HepG2 (cell line): ENCODE results near the gene PTGIS. TPM values are rescaled to one million over a fixed set of nuclear protein-coding genes. Genes with fewer than 3 reads are reported as not detected.

ENCODE experiments used
- GATAD1 ChIP-seq: IDR thresholded peaks from 2 replicates; pipeline ENCODE4 v1.6.1; 2016; ENCODE audit warnings: missing genetic modification reagents, missing compliant biosample characterization
- KDM5B ChIP-seq: sonication (generic); formaldehyde crosslinking; IDR thresholded peaks from 2 replicates; pipeline ENCODE4 v1.4.0; 2020; ENCODE audit warnings: missing genetic modification reagents, mild to moderate bottlenecking, borderline replicate concordance
- NFYB ChIP-seq: sonication (generic); formaldehyde crosslinking; IDR thresholded peaks from 2 replicates; pipeline ENCODE4 v1.4.0; 2020; ENCODE audit warnings: missing genetic modification reagents
- RBM39 ChIP-seq: fragments of 200-400 bp; formaldehyde crosslinking; IDR thresholded peaks from one replicate; pipeline ENCODE4 v1.6.1; 2018; ENCODE audit warnings: antibody characterized with exemption, mild to moderate bottlenecking, low read depth, low read length; ENCODE audit not compliant: poor library complexity, severe bottlenecking
- SOX13 ChIP-seq, 3 experiments: fragments of 450-650 bp in 1 of 3; sonication (generic) in 1 of 3; formaldehyde crosslinking in 1 of 3; IDR thresholded peaks in 2 of 3; conservative IDR thresholded peaks in 1 of 3; 2 replicates each; pipeline versions ENCODE4 v1.5.0 to v1.6.1; 2016 to 2020; ENCODE audit warnings: antibody characterized with exemption in 1 of 3, mild to moderate bottlenecking in 1 of 3, missing compliant biosample characterization in 1 of 3, missing genetic modification reagents in 1 of 3, moderate library complexity in 1 of 3
- ZBTB25 ChIP-seq: IDR thresholded peaks from 2 replicates; pipeline ENCODE4 v1.6.1; 2018; ENCODE audit warnings: missing genetic modification reagents
- ZIK1 ChIP-seq: sonication (generic); formaldehyde crosslinking; IDR thresholded peaks from 2 replicates; pipeline ENCODE4 v1.5.0; 2020; ENCODE audit warnings: mild to moderate bottlenecking, low read depth, missing genetic modification reagents, borderline replicate concordance
- ZNF260 ChIP-seq: sonication (generic); formaldehyde crosslinking; IDR thresholded peaks from 2 replicates; pipeline ENCODE4 v1.4.0; 2020; ENCODE audit warnings: missing genetic modification reagents, low read depth, mild to moderate bottlenecking, borderline replicate concordance
- ZNF275 ChIP-seq: sonication (generic); formaldehyde crosslinking; IDR thresholded peaks from 2 replicates; pipeline ENCODE4 v1.8.0; 2022; ENCODE audit warnings: missing genetic modification reagents, mild to moderate bottlenecking, inconsistent platforms, borderline replicate concordance
- ZNF354B ChIP-seq: sonication (generic); formaldehyde crosslinking; IDR thresholded peaks from 2 replicates; pipeline ENCODE4 v1.8.0; 2022; ENCODE audit warnings: mild to moderate bottlenecking, missing genetic modification reagents
- ZNF562 ChIP-seq: sonication (generic); formaldehyde crosslinking; IDR thresholded peaks from 2 replicates; pipeline ENCODE4 v1.8.0; 2022; ENCODE audit warnings: missing genetic modification reagents, borderline replicate concordance
- polyA plus RNA-seq, 8 experiments: library from polyadenylated mRNA; depleted of rRNA in 3 of 8; stranded (reverse) in 7 of 8; unstranded in 1 of 8; fragments of >200 nt; fragmentation: Illumina TruSeq in 4 of 8; extraction: Trizol in 4 of 8; gene quantifications; 2 replicates each; pipeline versions ENCODE4 v1.2.1 to v1.2.3, GENCODE V29; 2011 to 2016; ENCODE audit warnings: low read depth in 4 of 8, missing spikeins in 1 of 8, mixed read lengths in 1 of 8; ENCODE audit not compliant: insufficient read depth in 1 of 8
- total RNA-seq, 5 experiments: library from RNA; depleted of rRNA; stranded (reverse); fragments of >200 nt; fragmentation: Illumina TruSeq; extraction: Trizol; gene quantifications; 2 replicates each; pipeline ENCODE4 v1.2.3, GENCODE V29; 2016; ENCODE audit warnings: low read depth in 1 of 5
- TF ChIP-seq, protein P1 (sequence below): sonication (generic); formaldehyde crosslinking; IDR thresholded peaks from 2 replicates; pipeline ENCODE4 v1.4.0; 2020; ENCODE audit warnings: missing genetic modification reagents, borderline replicate concordance
- TF ChIP-seq, protein P2 (sequence below): sonication (generic); formaldehyde crosslinking; IDR thresholded peaks from 2 replicates; pipeline ENCODE4 v1.4.0; 2020; ENCODE audit warnings: mild to moderate bottlenecking, missing genetic modification reagents
- TF ChIP-seq, protein P3 (sequence below): sonication (generic); formaldehyde crosslinking; IDR thresholded peaks from 2 replicates; pipeline ENCODE4 v1.5.0; 2020; ENCODE audit warnings: missing genetic modification reagents
- TF ChIP-seq, protein P4 (sequence below): sonication (generic); formaldehyde crosslinking; IDR thresholded peaks from 2 replicates; pipeline ENCODE4 v1.4.0; 2020; ENCODE audit warnings: mild to moderate bottlenecking, missing genetic modification reagents, borderline replicate concordance

Gene PTGIS
- total and polyA plus RNA-seq, 2 of the 13 experiments (the other 11 are each of a cell fraction or from before 2014, with no cell fraction given): not detected

DNA sequence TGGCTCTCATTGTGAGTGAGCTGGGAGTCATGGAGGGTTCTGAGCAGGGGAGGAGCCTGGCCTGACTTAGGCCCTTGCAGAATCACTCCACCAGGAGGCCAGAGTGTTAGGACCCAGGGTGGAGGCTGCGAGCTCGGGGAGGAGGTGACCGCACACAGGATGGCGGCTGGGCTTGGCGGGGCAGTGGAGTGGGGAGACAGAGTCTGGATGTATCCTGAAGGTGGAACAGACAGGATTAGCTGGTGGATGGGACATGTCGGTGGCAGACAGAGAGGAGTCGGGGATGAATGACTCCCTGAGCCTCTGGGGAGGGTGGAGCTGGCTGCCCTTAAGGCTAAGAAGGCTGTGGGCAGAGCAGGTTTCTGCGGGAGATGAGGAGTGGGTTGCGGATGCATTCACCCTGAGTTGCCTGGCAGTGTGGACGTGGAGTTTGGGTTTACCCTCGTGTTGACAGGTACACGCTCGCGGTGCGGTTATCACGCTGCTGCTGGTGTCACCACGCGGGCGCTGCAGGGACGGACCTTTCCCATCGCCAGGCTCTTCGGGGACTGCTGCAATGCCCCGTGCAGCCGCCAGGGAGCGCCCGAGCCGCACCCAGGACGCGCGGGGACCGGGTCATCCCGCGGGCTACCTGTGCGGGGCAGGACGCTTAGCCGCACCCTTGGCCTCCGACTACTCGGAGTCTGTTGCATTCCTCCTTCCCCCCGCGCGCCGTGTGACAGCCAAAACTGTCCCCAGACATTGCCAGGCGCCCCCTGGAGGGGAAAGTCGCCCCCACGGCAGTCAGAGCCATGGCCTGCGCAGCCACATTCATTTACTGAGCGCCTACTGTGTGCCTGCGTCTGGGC, 43.0 kb upstream of the PTGIS start (continued):
- TF ChIP-seq, protein P1, sequence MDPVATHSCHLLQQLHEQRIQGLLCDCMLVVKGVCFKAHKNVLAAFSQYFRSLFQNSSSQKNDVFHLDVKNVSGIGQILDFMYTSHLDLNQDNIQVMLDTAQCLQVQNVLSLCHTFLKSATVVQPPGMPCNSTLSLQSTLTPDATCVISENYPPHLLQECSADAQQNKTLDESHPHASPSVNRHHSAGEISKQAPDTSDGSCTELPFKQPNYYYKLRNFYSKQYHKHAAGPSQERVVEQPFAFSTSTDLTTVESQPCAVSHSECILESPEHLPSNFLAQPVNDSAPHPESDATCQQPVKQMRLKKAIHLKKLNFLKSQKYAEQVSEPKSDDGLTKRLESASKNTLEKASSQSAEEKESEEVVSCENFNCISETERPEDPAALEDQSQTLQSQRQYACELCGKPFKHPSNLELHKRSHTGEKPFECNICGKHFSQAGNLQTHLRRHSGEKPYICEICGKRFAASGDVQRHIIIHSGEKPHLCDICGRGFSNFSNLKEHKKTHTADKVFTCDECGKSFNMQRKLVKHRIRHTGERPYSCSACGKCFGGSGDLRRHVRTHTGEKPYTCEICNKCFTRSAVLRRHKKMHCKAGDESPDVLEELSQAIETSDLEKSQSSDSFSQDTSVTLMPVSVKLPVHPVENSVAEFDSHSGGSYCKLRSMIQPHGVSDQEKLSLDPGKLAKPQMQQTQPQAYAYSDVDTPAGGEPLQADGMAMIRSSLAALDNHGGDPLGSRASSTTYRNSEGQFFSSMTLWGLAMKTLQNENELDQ: no peak
- no peak; the same call in 1 of the 2 replicates for TF ChIP-seq NFYB (CRISPR knock-in tag)
- TF ChIP-seq, protein P2, sequence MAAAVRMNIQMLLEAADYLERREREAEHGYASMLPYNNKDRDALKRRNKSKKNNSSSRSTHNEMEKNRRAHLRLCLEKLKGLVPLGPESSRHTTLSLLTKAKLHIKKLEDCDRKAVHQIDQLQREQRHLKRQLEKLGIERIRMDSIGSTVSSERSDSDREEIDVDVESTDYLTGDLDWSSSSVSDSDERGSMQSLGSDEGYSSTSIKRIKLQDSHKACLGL: peak; percentile 95
- TF ChIP-seq ZNF260 (CRISPR knock-in tag): no peak
- peak; percentile 68 for TF ChIP-seq GATAD1 (CRISPR knock-in tag)
- TF ChIP-seq ZNF562 (CRISPR knock-in tag): no peak
- TF ChIP-seq ZBTB25 (CRISPR knock-in tag): peak; percentile 62; the same call in 1 of the 2 replicates
- TF ChIP-seq ZNF354B (CRISPR knock-in tag): peak; percentile 64
- TF ChIP-seq SOX13 (IDR thresholded peaks at IDR 0.05): no peak
- TF ChIP-seq SOX13 (CRISPR knock-in tag; conservative IDR thresholded peaks at IDR 0.05 in 1 of 2, IDR thresholded peaks at IDR 0.05 in 1 of 2): peak in 1 of 2 experiments; percentile 68; a peak in 2 of 4 replicates
- TF ChIP-seq, protein P3, sequence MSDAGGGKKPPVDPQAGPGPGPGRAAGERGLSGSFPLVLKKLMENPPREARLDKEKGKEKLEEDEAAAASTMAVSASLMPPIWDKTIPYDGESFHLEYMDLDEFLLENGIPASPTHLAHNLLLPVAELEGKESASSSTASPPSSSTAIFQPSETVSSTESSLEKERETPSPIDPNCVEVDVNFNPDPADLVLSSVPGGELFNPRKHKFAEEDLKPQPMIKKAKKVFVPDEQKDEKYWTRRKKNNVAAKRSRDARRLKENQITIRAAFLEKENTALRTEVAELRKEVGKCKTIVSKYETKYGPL (CRISPR knock-in tag): 0 out of 2 replicates have a peak, but pooled peaks have one; percentile 15
- TF ChIP-seq, protein P4, sequence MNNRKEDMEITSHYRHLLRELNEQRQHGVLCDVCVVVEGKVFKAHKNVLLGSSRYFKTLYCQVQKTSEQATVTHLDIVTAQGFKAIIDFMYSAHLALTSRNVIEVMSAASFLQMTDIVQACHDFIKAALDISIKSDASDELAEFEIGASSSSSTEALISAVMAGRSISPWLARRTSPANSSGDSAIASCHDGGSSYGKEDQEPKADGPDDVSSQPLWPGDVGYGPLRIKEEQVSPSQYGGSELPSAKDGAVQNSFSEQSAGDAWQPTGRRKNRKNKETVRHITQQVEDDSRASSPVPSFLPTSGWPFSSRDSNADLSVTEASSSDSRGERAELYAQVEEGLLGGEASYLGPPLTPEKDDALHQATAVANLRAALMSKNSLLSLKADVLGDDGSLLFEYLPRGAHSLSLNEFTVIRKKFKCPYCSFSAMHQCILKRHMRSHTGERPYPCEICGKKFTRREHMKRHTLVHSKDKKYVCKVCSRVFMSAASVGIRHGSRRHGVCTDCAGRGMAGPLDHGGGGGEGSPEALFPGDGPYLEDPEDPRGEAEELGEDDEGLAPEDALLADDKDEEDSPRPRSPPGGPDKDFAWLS (CRISPR knock-in tag): no peak; the same call in 1 of the 2 replicates
- TF ChIP-seq ZNF275 (CRISPR knock-in tag): peak; percentile 86
- TF ChIP-seq RBM39: peak; percentile 88
- peak; percentile 96; the same call in 1 of the 2 replicates for TF ChIP-seq KDM5B (CRISPR knock-in tag)
- no peak; the same call in 1 of the 2 replicates for TF ChIP-seq ZIK1 (CRISPR knock-in tag)
